GM23338 (cell line): ENCODE results near the gene NPY1R. TPM values are rescaled to one million over a fixed set of nuclear protein-coding genes. Genes with fewer than 3 reads are reported as not detected.

Experiments
- ATAC-seq: fragments of 200-7000 bp; cut with Tn5 transposase; 3 replicates; pipeline ENCODE4 v1.9.1; 2020
- DNase-seq: peaks from one replicate; pipeline ENCODE4 v3.0.0-alpha.2; 2015; ENCODE audit warnings: low spot score
- H2AFZ ChIP-seq: fragments of 200-600 bp; sonication (generic); 2 replicates; pipeline ENCODE4 v1.8.0; 2016; ENCODE audit warnings: antibody characterized with exemption, mild to moderate bottlenecking, moderate library complexity
- H3F3A ChIP-seq: fragments of 200-600 bp; sonication (generic); replicated peaks from 2 replicates; pipeline ENCODE4 v1.8.0; 2017; ENCODE audit warnings: antibody characterized with exemption, mixed run types, low read depth
- H3K27ac ChIP-seq: fragments of 200-600 bp; sonication (generic); 2 replicates; pipeline ENCODE4 v1.6.1; 2016; ENCODE audit warnings: low read depth
- H3K27me3 ChIP-seq: fragments of 200-600 bp; sonication (generic); 2 replicates; pipeline ENCODE4 v1.8.0; 2016; ENCODE audit warnings: mild to moderate bottlenecking, mixed run types, moderate library complexity; ENCODE audit not compliant: insufficient read depth
- H3K36me3 ChIP-seq: fragments of 200-600 bp; sonication (generic); 2 replicates; pipeline ENCODE4 v1.8.0; 2016; ENCODE audit warnings: mild to moderate bottlenecking; ENCODE audit not compliant: insufficient read depth
- H3K4me1 ChIP-seq: fragments of 200-600 bp; sonication (generic); 2 replicates; pipeline ENCODE4 v1.8.0; 2016; ENCODE audit warnings: mild to moderate bottlenecking, moderate library complexity; ENCODE audit not compliant: insufficient read depth
- H3K4me2 ChIP-seq: fragments of 200-600 bp; sonication (generic); 2 replicates; pipeline ENCODE4 v1.7.1; 2017; ENCODE audit warnings: mixed run types
- H3K4me3 ChIP-seq: fragments of 200-600 bp; sonication (generic); 2 replicates; pipeline ENCODE4 v1.6.1; 2016; ENCODE audit warnings: mixed run types
- H3K79me2 ChIP-seq: fragments of 200-600 bp; sonication (generic); replicated peaks from 2 replicates; pipeline ENCODE4 v1.8.0; 2017; ENCODE audit warnings: mild to moderate bottlenecking; ENCODE audit not compliant: insufficient read depth
- H3K9me2 ChIP-seq: fragments of 200-600 bp; sonication (generic); 2 replicates; pipeline ENCODE4 v1.8.0; 2017; ENCODE audit not compliant: insufficient read depth
- H4K20me1 ChIP-seq: fragments of 200-600 bp; sonication (generic); replicated peaks from 2 replicates; pipeline ENCODE4 v1.8.0; 2017; ENCODE audit warnings: mild to moderate bottlenecking; ENCODE audit not compliant: insufficient read depth
- H3K27ac Mint-ChIP-seq: 2 replicates; pipeline ENCODE4 v1.8.0; 2020; ENCODE audit warnings: inconsistent platforms, mild to moderate bottlenecking, moderate library complexity, mixed read lengths
- H3K27me3 Mint-ChIP-seq: 3 replicates; pipeline ENCODE4 v1.8.0; 2022; ENCODE audit warnings: low read depth, mild to moderate bottlenecking, moderate library complexity, mixed read lengths, inconsistent platforms; ENCODE audit not compliant: insufficient read depth, poor library complexity
- H3K36me3 Mint-ChIP-seq: 3 replicates; pipeline ENCODE4 v1.8.0; 2021; ENCODE audit warnings: low read depth, mild to moderate bottlenecking, inconsistent platforms, moderate library complexity, mixed read lengths
- H3K4me1 Mint-ChIP-seq: 3 replicates; pipeline ENCODE4 v1.8.0; 2020; ENCODE audit warnings: mild to moderate bottlenecking, inconsistent platforms, mixed read lengths
- H3K4me3 Mint-ChIP-seq: 3 replicates; pipeline ENCODE4 v1.8.0; 2021; ENCODE audit warnings: moderate library complexity, mild to moderate bottlenecking, inconsistent platforms, mixed read lengths
- H3K9me3 Mint-ChIP-seq: 3 replicates; pipeline ENCODE4 v1.8.0; 2020; ENCODE audit warnings: moderate library complexity, mild to moderate bottlenecking, inconsistent platforms, mixed read lengths
- EZH2 ChIP-seq: fragments of 200-600 bp; sonication (generic); IDR thresholded peaks from one replicate; pipeline ENCODE4 v1.8.0; 2017; ENCODE audit warnings: antibody characterized with exemption, mild to moderate bottlenecking, low read depth; ENCODE audit not compliant: unreplicated experiment
- polyA plus RNA-seq: library from polyadenylated mRNA; unstranded; fragments of >200 nt; fragmentation: Nextera tagmentation; extraction: Ambion mirVana; gene quantifications from 2 replicates; pipeline ENCODE4 v1.2.1, GENCODE V29; 2016
- total RNA-seq: library from RNA; depleted of rRNA; stranded (reverse); fragments of >200 nt; shearing (Covaris generic); gene quantifications from 2 replicates; pipeline ENCODE4 v1.2.3, GENCODE V29; 2014
- TF ChIP-seq, protein P1 (sequence below): fragments of 250-450 bp; sonication (Bioruptor Pico); IDR thresholded peaks from 2 replicates; pipeline ENCODE4 v1.5.0; 2020; ENCODE audit warnings: mild to moderate bottlenecking, moderate library complexity

NPY1R gene
- total and polyA plus RNA-seq, 2 experiments from 2014 or later: 3.1 to 7.4 TPM

DNA sequence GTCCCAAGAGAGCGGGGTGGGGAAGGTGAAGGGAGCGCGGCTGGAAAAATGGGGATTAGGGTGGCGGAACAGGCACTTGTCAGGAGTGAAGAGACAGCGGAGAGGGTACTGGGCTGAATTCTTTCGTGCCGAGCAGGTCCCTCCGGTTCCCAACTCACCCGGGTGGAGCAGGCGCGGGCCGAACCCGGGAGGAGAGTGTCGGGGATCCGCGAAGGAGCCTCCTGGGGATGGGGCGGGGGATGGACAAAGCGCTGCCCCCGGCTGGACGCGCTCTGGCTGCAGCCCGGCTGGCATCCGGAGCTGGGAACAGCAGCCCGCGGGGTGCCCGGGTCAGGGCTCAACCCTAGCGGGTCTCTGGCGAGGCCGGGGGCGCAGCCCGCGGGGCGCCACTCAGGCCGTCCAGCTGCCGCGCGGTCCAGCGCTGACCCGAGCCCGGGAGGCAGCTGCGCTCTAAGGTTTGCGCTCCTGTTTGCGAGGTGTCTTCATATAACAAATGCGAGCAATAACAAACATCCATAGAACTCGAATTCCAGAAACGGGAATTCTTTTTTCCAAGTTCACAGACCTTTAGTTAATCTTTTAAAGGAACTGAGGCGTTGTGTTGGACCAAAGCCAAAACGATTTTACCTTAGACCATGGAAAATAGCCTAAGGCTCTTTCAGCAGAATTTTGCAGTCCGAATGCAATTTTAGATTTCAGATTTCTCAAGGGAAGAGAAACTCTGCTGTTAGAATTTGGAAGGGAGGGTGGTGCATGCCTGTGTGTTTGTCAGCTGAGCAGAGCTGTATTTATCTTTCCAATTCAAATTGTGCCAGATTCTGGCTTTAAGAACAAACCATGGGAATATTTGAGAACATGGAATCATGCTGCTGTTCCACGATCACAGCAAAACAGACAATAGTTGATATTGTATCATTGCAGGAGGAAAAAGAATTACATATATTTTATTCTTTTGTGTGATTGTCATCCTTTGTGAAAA lies 12.0 kb upstream of the NPY1R start:
- H3K4me1 ChIP-seq: peaks cover 10% of the 10 kb centered on the region; the same call in 1 of the 2 replicates
- no peak overlapping the region for H3K27ac ChIP-seq
- H3K27ac Mint-ChIP-seq: no peak overlapping the region

More for the DNA sequence above, 12.0 kb upstream of the NPY1R start:
- no peaks in the 10 kb centered on the region for H3F3A ChIP-seq
- H3K9me2 ChIP-seq: no peaks in the 10 kb centered on the region
- no peaks in the 10 kb centered on the region for H3K9me3 Mint-ChIP-seq
- H2AFZ ChIP-seq: peak overlapping the region; percentile 99
- H3K27me3 Mint-ChIP-seq: peaks cover 17% of the 10 kb centered on the region
- peak overlapping the region; percentile 86 for H3K4me3 Mint-ChIP-seq
- no peaks in the 10 kb centered on the region for H4K20me1 ChIP-seq
- peaks cover 14% of the 10 kb centered on the region for H3K4me1 Mint-ChIP-seq
- TF ChIP-seq EZH2: peak; percentile 28
- TF ChIP-seq, protein P1, sequence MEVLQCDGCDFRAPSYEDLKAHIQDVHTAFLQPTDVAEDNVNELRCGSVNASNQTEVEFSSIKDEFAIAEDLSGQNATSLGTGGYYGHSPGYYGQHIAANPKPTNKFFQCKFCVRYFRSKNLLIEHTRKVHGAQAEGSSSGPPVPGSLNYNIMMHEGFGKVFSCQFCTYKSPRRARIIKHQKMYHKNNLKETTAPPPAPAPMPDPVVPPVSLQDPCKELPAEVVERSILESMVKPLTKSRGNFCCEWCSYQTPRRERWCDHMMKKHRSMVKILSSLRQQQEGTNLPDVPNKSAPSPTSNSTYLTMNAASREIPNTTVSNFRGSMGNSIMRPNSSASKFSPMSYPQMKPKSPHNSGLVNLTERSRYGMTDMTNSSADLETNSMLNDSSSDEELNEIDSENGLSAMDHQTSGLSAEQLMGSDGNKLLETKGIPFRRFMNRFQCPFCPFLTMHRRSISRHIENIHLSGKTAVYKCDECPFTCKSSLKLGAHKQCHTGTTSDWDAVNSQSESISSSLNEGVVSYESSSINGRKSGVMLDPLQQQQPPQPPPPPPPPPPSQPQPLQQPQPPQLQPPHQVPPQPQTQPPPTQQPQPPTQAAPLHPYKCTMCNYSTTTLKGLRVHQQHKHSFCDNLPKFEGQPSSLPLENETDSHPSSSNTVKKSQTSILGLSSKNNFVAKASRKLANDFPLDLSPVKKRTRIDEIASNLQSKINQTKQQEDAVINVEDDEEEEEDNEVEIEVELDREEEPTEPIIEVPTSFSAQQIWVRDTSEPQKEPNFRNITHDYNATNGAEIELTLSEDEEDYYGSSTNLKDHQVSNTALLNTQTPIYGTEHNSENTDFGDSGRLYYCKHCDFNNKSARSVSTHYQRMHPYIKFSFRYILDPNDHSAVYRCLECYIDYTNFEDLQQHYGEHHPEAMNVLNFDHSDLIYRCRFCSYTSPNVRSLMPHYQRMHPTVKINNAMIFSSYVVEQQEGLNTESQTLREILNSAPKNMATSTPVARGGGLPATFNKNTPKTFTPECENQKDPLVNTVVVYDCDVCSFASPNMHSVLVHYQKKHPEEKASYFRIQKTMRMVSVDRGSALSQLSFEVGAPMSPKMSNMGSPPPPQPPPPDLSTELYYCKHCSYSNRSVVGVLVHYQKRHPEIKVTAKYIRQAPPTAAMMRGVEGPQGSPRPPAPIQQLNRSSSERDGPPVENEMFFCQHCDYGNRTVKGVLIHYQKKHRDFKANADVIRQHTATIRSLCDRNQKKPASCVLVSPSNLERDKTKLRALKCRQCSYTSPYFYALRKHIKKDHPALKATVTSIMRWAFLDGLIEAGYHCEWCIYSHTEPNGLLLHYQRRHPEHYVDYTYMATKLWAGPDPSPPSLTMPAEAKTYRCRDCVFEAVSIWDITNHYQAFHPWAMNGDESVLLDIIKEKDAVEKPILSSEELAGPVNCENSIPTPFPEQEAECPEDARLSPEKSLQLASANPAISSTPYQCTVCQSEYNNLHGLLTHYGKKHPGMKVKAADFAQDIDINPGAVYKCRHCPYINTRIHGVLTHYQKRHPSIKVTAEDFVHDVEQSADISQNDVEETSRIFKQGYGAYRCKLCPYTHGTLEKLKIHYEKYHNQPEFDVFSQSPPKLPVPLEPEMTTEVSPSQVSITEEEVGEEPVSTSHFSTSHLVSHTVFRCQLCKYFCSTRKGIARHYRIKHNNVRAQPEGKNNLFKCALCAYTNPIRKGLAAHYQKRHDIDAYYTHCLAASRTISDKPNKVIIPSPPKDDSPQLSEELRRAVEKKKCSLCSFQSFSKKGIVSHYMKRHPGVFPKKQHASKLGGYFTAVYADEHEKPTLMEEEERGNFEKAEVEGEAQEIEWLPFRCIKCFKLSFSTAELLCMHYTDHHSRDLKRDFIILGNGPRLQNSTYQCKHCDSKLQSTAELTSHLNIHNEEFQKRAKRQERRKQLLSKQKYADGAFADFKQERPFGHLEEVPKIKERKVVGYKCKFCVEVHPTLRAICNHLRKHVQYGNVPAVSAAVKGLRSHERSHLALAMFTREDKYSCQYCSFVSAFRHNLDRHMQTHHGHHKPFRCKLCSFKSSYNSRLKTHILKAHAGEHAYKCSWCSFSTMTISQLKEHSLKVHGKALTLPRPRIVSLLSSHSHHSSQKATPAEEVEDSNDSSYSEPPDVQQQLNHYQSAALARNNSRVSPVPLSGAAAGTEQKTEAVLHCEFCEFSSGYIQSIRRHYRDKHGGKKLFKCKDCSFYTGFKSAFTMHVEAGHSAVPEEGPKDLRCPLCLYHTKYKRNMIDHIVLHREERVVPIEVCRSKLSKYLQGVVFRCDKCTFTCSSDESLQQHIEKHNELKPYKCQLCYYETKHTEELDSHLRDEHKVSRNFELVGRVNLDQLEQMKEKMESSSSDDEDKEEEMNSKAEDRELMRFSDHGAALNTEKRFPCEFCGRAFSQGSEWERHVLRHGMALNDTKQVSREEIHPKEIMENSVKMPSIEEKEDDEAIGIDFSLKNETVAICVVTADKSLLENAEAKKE (CRISPR knock-in tag): no peak
- no peaks in the 10 kb centered on the region for H3K79me2 ChIP-seq
- H3K36me3 ChIP-seq: no peaks in the 10 kb centered on the region
- no peaks in the 10 kb centered on the region for H3K36me3 Mint-ChIP-seq
- ATAC-seq (peak; percentile 77), DNase-seq (peak; percentile 72)
- peaks cover 41% of the 10 kb centered on the region for H3K27me3 ChIP-seq
- H3K4me2 ChIP-seq: peak overlapping the region; percentile 91
- peak overlapping the region; percentile 89 for H3K4me3 ChIP-seq
